Measurements from ENCODE around the gene DRAXIN. TPM values are rescaled to one million over a fixed set of nuclear protein-coding genes. Genes with fewer than 3 reads are reported as not detected.

DRAXIN gene
- total RNA-seq, 1 experiment from 2014 or later = 0.05 TPM

DNA sequence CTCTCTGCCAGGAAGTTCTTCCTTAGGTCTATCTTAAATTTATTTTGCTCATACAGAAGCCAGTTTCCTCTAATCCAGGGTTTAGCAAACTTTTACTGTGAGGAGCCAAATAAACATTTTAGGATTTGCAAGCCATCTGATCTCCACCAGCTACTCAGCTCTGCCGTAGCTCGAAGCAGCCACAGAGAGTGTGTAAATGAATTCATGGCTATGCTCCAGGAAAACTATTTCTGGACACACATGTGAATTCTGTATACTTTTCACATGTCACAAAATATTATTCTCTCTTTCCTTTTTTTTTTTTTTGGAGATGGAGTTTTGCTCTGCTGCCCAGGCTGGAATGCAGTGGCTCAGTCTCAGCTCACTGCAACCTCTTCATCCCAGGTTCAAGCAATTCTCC lies 31.0 kb downstream of the DRAXIN start:
- POLR2A ChIA-PET = no interaction called here
- BruUV-seq (replicated peaks) = no TSS peak
- Histone ChIP-seq H3K4me3 (ENCODE audit: low read depth, low read length) (no peak overlapping the region), H3K4me1 (no peaks in the 10 kb centered on the region), H3K9me3 (no peaks in the 10 kb centered on the region), H3K36me3 (ENCODE audit: control insufficient read depth, insufficient read depth, low read length) (no peaks in the 10 kb centered on the region), H3K27me3 (replicated peaks; ENCODE audit: control insufficient read depth, insufficient read depth, low read length) (no peaks in the 10 kb centered on the region)
- no peak for DNase-seq
- H3K4me3 Mint-ChIP-seq (ENCODE audit: unreplicated experiment) = no peak overlapping the region
- H3K27ac Mint-ChIP-seq (ENCODE audit: unreplicated experiment) = no peak overlapping the region
- TF ChIP-seq, protein P1, sequence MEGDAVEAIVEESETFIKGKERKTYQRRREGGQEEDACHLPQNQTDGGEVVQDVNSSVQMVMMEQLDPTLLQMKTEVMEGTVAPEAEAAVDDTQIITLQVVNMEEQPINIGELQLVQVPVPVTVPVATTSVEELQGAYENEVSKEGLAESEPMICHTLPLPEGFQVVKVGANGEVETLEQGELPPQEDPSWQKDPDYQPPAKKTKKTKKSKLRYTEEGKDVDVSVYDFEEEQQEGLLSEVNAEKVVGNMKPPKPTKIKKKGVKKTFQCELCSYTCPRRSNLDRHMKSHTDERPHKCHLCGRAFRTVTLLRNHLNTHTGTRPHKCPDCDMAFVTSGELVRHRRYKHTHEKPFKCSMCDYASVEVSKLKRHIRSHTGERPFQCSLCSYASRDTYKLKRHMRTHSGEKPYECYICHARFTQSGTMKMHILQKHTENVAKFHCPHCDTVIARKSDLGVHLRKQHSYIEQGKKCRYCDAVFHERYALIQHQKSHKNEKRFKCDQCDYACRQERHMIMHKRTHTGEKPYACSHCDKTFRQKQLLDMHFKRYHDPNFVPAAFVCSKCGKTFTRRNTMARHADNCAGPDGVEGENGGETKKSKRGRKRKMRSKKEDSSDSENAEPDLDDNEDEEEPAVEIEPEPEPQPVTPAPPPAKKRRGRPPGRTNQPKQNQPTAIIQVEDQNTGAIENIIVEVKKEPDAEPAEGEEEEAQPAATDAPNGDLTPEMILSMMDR (IDR thresholded peaks at IDR 0.05; ENCODE audit: insufficient read depth in 1 of 2, low read depth in 1 of 2, low read length in 1 of 2, severe bottlenecking in 1 of 2, unreplicated experiment in 1 of 2) = no peak
- intact Hi-C loops (cut with micrococcal nuclease; ENCODE audit: unreplicated experiment) = no loop called here
- CTCF ChIA-PET = no interaction called here
- no peaks in the 10 kb centered on the region for H3K36me3 Mint-ChIP-seq (ENCODE audit: insufficient read depth, unreplicated experiment)
- no peaks in the 10 kb centered on the region for H3K27me3 Mint-ChIP-seq (ENCODE audit: insufficient read depth, unreplicated experiment)
- H3K4me1 Mint-ChIP-seq (ENCODE audit: low read depth, unreplicated experiment) = no peaks in the 10 kb centered on the region
- no peaks in the 10 kb centered on the region for H3K9me3 Mint-ChIP-seq (ENCODE audit: unreplicated experiment)

DNA sequence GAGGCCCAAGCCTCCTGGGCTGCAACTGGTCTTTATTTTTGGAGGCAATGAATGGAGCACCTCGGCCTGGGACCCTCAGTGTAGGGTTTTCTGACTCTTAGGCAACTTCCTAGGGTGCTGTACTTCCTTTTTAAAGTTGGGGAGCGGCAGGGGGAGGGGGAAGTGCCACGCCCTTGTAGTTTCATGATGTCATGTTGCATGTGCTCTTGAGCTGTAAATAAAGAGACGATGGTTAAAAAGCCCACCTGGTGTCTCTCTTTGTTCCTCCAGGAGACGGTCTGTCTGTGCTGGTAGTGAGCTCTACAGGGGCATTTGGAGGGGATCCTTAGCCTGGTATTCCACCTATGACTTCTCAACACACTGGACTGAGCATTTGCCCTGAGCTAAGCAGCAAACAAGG lies 34.1 kb downstream of the DRAXIN start:
- Histone ChIP-seq H3K9me3 (no peaks in the 10 kb centered on the region), H3K4me3 (ENCODE audit: low read depth, low read length) (no peak overlapping the region), H3K4me1 (no peaks in the 10 kb centered on the region), H3K27me3 (replicated peaks; ENCODE audit: control insufficient read depth, insufficient read depth, low read length) (no peaks in the 10 kb centered on the region), H3K36me3 (ENCODE audit: control insufficient read depth, insufficient read depth, low read length) (no peaks in the 10 kb centered on the region)
- H3K36me3 Mint-ChIP-seq (ENCODE audit: insufficient read depth, unreplicated experiment) = no peaks in the 10 kb centered on the region
- intact Hi-C loops (cut with micrococcal nuclease; ENCODE audit: unreplicated experiment) = no loop called here
- no TSS peak for BruUV-seq (replicated peaks)
- no peaks in the 10 kb centered on the region for H3K4me1 Mint-ChIP-seq (ENCODE audit: low read depth, unreplicated experiment)
- no peaks in the 10 kb centered on the region for H3K9me3 Mint-ChIP-seq (ENCODE audit: unreplicated experiment)
- ChIA-PET POLR2A (no interaction called here), CTCF (no interaction called here)
- no peak for DNase-seq
- no peak overlapping the region for H3K4me3 Mint-ChIP-seq (ENCODE audit: unreplicated experiment)
- H3K27me3 Mint-ChIP-seq (ENCODE audit: insufficient read depth, unreplicated experiment) = no peaks in the 10 kb centered on the region
- no peak overlapping the region for H3K27ac Mint-ChIP-seq (ENCODE audit: unreplicated experiment)
- TF ChIP-seq, protein P1 (IDR thresholded peaks at IDR 0.05; ENCODE audit: insufficient read depth in 1 of 2, low read depth in 1 of 2, low read length in 1 of 2, severe bottlenecking in 1 of 2, unreplicated experiment in 1 of 2) = no peak

DNA sequence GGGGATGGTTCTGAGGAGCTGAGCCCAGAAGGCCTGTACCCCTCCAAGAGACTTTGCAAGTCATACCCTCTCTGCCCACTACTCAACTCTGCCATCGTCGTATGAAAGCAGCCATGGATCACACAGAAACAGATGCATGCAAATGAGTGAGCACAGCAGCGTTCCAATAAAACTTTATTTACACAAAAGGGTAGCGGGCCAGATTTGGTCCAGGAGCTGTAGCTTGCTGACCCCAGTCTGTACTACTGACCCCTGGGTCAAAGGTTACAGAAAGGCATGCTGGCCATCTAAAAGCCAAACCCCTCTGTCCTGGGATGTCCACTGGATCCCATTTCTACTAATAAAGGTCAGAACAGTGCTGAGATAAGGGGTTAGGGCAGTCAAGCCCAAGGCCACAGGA lies 35.6 kb downstream of the DRAXIN start:
- ChIA-PET CTCF (no interaction called here), POLR2A (no interaction called here)
- H3K36me3 Mint-ChIP-seq (ENCODE audit: insufficient read depth, unreplicated experiment) = no peaks in the 10 kb centered on the region
- no peaks in the 10 kb centered on the region for H3K9me3 Mint-ChIP-seq (ENCODE audit: unreplicated experiment)
- Histone ChIP-seq H3K9me3 (no peaks in the 10 kb centered on the region), H3K36me3 (ENCODE audit: control insufficient read depth, insufficient read depth, low read length) (no peaks in the 10 kb centered on the region), H3K4me3 (ENCODE audit: low read depth, low read length) (no peak overlapping the region), H3K4me1 (no peaks in the 10 kb centered on the region), H3K27me3 (replicated peaks; ENCODE audit: control insufficient read depth, insufficient read depth, low read length) (no peaks in the 10 kb centered on the region)
- no peaks in the 10 kb centered on the region for H3K4me1 Mint-ChIP-seq (ENCODE audit: low read depth, unreplicated experiment)
- no peak overlapping the region for H3K4me3 Mint-ChIP-seq (ENCODE audit: unreplicated experiment)
- no peaks in the 10 kb centered on the region for H3K27me3 Mint-ChIP-seq (ENCODE audit: insufficient read depth, unreplicated experiment)
- BruUV-seq (replicated peaks) = no TSS peak
- TF ChIP-seq, protein P1 (IDR thresholded peaks at IDR 0.05; ENCODE audit: insufficient read depth in 1 of 2, low read depth in 1 of 2, low read length in 1 of 2, severe bottlenecking in 1 of 2, unreplicated experiment in 1 of 2) = no peak
- DNase-seq = no peak
- no peak overlapping the region for H3K27ac Mint-ChIP-seq (ENCODE audit: unreplicated experiment)
- intact Hi-C loops (cut with micrococcal nuclease; ENCODE audit: unreplicated experiment) = no loop called here
